Measurements from ENCODE around the gene MUSTN1. TPM values are rescaled to one million over a fixed set of nuclear protein-coding genes. Genes with fewer than 3 reads are reported as not detected.

The MUSTN1 gene
- total RNA-seq, 1 donor from 2014 or later = 1.8 TPM

GRCh38 chr3:52836471-52836845 is 1.6 kb upstream of the MUSTN1 start:
- Mint-ChIP-seq H3K27ac (no peak overlapping the region), H3K4me3 (no peak overlapping the region)

GRCh38 chr3:52835766-52836470 is 1.1 kb upstream of the MUSTN1 start:
- no peak for TF ChIP-seq CTCF (conservative IDR thresholded peaks at IDR 0.05)
- Mint-ChIP-seq H3K9me3 (no peaks in the 10 kb centered on the region), H3K27ac (no peak overlapping the region), H3K27me3 (no peaks in the 10 kb centered on the region), H3K4me1 (ENCODE audit: unreplicated experiment) (peaks cover 14% of the 10 kb centered on the region), H3K4me3 (no peak overlapping the region), H3K36me3 (peaks cover 4% of the 10 kb centered on the region)
- DNase-seq (ENCODE audit: extremely low spot score, unreplicated experiment) = no peak

More at GRCh38 chr3:52836471-52836845, 1.6 kb upstream of the MUSTN1 start:
- DNase-seq (ENCODE audit: extremely low spot score, unreplicated experiment) = no peak
- H3K27me3 Mint-ChIP-seq = no peaks in the 10 kb centered on the region
- peaks cover 4% of the 10 kb centered on the region for H3K36me3 Mint-ChIP-seq
- TF ChIP-seq CTCF (conservative IDR thresholded peaks at IDR 0.05) = no peak
- H3K4me1 Mint-ChIP-seq (ENCODE audit: unreplicated experiment) = peaks cover 14% of the 10 kb centered on the region
- no peaks in the 10 kb centered on the region for H3K9me3 Mint-ChIP-seq

- Mint-ChIP-seq H3K27ac (no peak overlapping the region), H3K4me3 (no peak overlapping the region), H3K9me3 (no peaks in the 10 kb centered on the region), H3K27me3 (no peaks in the 10 kb centered on the region), H3K4me1 (ENCODE audit: unreplicated experiment) (peaks cover 14% of the 10 kb centered on the region), H3K36me3 (no peaks in the 10 kb centered on the region)
- DNase-seq (ENCODE audit: extremely low spot score, unreplicated experiment) = no peak
- no peak for TF ChIP-seq CTCF (conservative IDR thresholded peaks at IDR 0.05)
Observed at GRCh38 chr3:52833202-52833601, 1.6 kb downstream of the MUSTN1 start.

GRCh38 chr3:52831500-52832301 is 3.1 kb downstream of the MUSTN1 start:
- DNase-seq (ENCODE audit: extremely low spot score, unreplicated experiment) = no peak
- Mint-ChIP-seq H3K27me3 (no peaks in the 10 kb centered on the region), H3K9me3 (no peaks in the 10 kb centered on the region), H3K4me1 (ENCODE audit: unreplicated experiment) (peaks cover 14% of the 10 kb centered on the region), H3K36me3 (no peaks in the 10 kb centered on the region), H3K4me3 (no peak overlapping the region), H3K27ac (no peak overlapping the region)
- TF ChIP-seq CTCF (conservative IDR thresholded peaks at IDR 0.05) = no peak

GRCh38 chr3:52830535-52831258 is 4.1 kb downstream of the MUSTN1 start, which contains the start of gene ITIH4:
ITIH4 (minus strand) TSS chr3:52830672; CDS start chr3:52830642, 30 bp downstream.
- no peak for TF ChIP-seq CTCF (conservative IDR thresholded peaks at IDR 0.05)
- H3K27ac Mint-ChIP-seq = no peak within 1 kb of the TSS
- H3K36me3 Mint-ChIP-seq = no peaks in the 10 kb centered on the region
- H3K27me3 Mint-ChIP-seq = no peaks in the 10 kb centered on the region
- no peak within 1 kb of the TSS for H3K4me3 Mint-ChIP-seq
- peaks cover 14% of the 10 kb centered on the region for H3K4me1 Mint-ChIP-seq (ENCODE audit: unreplicated experiment)
- H3K9me3 Mint-ChIP-seq = no peaks in the 10 kb centered on the region
- no peak for DNase-seq (ENCODE audit: extremely low spot score, unreplicated experiment)
